Endometrium (tissue), 2 donors: ENCODE measurements around the gene CIPC.

ENCODE experiments used
- FAIRE-seq: peaks from 2 replicates; lab custom pipeline; 2012; peaks lifted over from hg19 to GRCh38; lab: Jason Lieb, UNC
- donor health status: control.
- donor health status: control.

CIPC gene

GRCh38 chr14:77126461-77126990 lies 28.5 kb downstream of the CIPC start:
- FAIRE-seq, result no peak

GRCh38 chr14:77128414-77128891 lies 30.4 kb downstream of the CIPC start:
- no peak for FAIRE-seq

- no peak for FAIRE-seq
These were observed 32.3 kb downstream of the CIPC start for GRCh38 chr14:77130386-77130785.

GRCh38 chr14:77131206-77131605 lies 33.1 kb downstream of the CIPC start:
- no peak for FAIRE-seq

- no peak for FAIRE-seq
These were observed 33.9 kb downstream of the CIPC start for GRCh38 chr14:77131871-77132486.

- FAIRE-seq, result no peak
These were observed 35.8 kb downstream of the CIPC start for GRCh38 chr14:77133720-77134338.

- FAIRE-seq, result no peak
These were observed 41.0 kb downstream of the CIPC start for GRCh38 chr14:77139022-77139421.

- no peak for FAIRE-seq
These were observed 41.7 kb downstream of the CIPC start for GRCh38 chr14:77139540-77140358.

GRCh38 chr14:77140359-77141213 lies 42.5 kb downstream of the CIPC start:
- no peak for FAIRE-seq

- no peak for FAIRE-seq
These were observed 43.4 kb downstream of the CIPC start, which contains the start of gene ZDHHC22 for GRCh38 chr14:77141214-77142004. TSS of gene ZDHHC22 (minus strand) at chr14:77141791. CDS start at chr14:77139738, 2,053 bp downstream.

GRCh38 chr14:77142005-77142800 lies 44.1 kb downstream of the CIPC start:
- no peak for FAIRE-seq

GRCh38 chr14:77143071-77143470 lies 45.0 kb downstream of the CIPC start:
- no peak for FAIRE-seq

GRCh38 chr14:77144412-77145115 lies 46.5 kb downstream of the CIPC start:
- no peak for FAIRE-seq

- FAIRE-seq, result no peak
These were observed 48.1 kb downstream of the CIPC start for GRCh38 chr14:77145975-77146740.

- FAIRE-seq, result no peak
These were observed 50.6 kb downstream of the CIPC start for GRCh38 chr14:77148510-77149231.

GRCh38 chr14:77151245-77151644 lies 53.2 kb downstream of the CIPC start:
- no peak for FAIRE-seq

GRCh38 chr14:77151918-77152588 lies 54.0 kb downstream of the CIPC start:
- FAIRE-seq, result no peak
